Activated T-helper 1 cell treated with Interleukin-2 at 50 U/mL for 16 hours (primary cell): ENCODE measurements around the gene FZD10.

Source experiments
- DNase-seq: peaks from one replicate; pipeline ENCODE4 v3.0.0-alpha.2; 2020; ENCODE audit warnings: low read depth

The FZD10 gene

GRCh38 chr12:130162267-130162666, at the start of gene FZD10:
Gene FZD10 (plus strand): TSS chr12:130162464. CDS start chr12:130162943, 479 bp downstream.
- DNase-seq = no peak

DNA sequence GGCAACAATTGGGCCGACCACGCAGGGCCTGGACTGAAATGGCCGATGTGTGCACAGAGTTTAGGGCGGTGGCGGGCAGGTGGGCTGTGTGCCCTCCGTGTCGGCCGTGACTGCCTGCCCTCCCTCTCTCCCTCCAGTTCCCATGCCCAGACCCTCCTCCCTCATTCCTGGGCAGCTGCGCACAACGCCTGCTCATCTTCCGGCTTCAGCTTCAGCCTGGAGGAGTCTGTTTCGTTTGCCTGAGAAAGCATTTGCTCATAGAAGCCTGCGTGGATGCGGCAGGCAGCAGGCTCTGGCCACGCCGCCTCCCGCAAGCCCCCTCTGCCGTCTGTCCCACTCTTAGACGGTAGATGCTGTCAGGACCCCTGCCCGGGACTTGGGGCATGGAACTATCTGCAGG, 47.3 kb upstream of the FZD10 start:
- no peak for DNase-seq

- no peak for DNase-seq
These were observed 46.6 kb upstream of the FZD10 start for GRCh38 chr12:130115646-130116045.

DNA sequence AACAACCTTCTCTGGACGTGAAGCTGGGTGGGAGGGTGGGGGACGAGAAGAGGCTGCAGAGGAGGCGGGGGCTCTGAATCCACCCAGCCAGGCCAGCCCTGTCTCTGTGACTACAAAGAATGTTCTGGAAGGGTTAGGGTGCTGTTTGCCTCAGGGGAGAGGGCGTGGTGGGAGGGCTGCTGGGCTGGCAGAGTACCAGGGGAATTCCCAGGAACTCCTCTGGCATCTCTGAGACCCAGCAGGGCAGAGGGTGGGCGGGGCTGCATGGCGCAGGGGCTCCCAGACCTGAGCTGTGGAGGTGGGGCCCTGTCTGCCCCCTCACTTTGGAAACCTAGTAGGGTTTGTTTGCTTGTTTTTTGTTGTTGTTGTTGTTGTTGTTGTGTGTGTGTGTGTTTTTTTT, 45.5 kb upstream of the FZD10 start:
- DNase-seq = no peak

DNA sequence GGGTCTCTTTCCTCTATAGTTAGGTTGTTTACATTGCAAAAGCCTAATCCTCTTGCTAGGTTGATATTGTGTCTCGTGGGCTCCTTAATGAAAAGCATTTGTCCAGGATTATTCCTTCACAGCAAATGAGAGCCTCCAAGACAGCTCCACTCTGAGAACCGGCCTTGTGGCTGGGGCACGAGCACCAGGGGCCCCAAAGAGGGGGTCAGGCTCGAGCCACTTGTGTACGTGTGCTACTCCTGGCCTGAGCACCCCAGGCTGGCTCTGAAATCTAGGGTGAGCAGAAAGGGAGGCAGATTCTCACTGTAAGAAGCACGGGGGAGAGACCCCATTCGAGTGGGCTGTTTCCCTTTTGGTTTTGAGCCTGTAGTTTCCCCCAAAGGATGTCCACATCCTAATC, 45.0 kb upstream of the FZD10 start:
- no peak for DNase-seq

DNA sequence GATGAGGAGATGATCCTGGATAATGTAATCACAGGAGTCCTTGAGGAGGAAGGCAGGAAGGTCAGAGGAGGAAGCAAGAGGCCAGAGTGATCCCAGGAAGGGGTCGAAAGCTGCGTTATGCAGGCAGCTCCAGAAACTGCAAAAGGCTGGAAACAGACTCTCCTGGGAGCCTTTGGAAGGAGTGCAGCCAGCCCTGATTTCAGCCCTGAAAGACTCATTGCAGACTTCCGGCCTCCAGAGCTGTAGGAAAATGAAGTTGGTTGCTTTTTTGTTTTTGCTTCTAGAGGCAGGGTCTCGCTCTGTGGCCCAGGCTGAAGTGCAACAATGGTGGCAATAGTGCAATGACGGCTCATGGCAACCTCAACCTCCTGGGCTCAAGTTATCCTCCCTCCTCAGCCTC, 44.6 kb upstream of the FZD10 start:
- DNase-seq = no peak

GRCh38 chr12:130118181-130118580, 44.1 kb upstream of the FZD10 start:
- DNase-seq = no peak

DNA sequence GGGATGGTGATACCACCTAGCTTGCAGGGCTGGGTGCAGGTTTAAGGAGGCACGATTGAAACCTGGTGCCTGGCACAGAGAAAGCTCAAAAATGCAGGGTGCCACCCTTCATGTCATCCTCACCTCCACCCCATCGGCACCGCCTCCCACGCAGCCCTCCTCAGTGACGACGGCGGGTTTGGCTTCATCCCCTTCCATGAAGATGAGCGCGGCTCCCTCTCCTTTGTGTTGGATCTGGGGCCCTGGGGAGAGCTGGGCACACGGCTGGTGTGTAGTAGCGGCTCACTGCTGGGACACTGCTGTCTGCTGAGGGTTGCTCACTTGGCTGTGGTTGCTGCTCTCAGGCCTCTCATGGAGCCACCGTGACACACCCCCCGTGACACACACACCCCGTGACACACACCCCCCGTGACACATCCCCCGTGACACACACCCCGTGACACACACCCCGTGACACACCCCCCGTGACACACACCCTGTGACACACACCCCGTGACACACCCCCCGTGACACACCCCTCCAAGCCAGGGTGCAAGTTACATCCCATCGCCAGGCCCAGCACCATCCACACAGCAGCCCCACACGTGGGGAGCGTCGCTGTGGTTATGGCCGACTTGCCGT, 42.9 kb upstream of the FZD10 start:
- DNase-seq = no peak

DNA sequence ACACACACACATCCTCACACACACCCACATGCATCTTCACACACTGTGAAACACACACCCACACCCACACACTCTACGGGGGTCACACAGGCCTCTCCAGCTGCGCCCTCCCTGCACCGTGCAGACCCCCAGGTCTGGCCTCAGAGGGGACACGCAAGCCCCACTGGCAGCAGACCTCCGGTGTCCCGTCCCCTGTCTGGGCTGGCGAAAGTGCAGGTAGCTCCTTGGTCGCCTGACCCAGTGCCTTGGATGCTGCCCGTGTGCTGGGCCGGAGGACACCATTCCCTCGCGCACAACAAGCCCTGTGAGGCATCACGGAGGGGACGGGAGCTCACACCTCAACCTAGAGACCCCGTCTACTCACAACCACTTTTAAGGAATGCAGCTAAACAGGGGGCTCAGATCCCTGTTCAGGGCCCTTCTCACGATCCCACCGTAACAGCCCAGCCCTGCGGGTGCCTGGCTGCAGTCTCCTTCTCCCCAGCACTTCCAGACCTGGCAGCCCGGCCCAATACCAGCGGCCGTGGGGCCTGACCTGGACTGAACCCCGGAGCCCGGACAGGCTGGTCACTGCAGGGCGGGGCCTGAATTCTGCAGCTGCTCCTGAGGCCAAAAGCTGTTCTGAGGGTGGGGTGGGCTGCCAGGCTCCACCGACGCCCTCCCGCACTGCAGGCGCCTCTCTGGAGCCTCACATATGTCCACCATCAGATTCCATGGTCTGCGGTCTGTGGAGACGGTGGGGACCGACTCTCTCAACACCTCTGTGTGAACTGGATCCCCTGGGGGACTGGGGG, 42.1 kb upstream of the FZD10 start:
- no peak for DNase-seq

DNA sequence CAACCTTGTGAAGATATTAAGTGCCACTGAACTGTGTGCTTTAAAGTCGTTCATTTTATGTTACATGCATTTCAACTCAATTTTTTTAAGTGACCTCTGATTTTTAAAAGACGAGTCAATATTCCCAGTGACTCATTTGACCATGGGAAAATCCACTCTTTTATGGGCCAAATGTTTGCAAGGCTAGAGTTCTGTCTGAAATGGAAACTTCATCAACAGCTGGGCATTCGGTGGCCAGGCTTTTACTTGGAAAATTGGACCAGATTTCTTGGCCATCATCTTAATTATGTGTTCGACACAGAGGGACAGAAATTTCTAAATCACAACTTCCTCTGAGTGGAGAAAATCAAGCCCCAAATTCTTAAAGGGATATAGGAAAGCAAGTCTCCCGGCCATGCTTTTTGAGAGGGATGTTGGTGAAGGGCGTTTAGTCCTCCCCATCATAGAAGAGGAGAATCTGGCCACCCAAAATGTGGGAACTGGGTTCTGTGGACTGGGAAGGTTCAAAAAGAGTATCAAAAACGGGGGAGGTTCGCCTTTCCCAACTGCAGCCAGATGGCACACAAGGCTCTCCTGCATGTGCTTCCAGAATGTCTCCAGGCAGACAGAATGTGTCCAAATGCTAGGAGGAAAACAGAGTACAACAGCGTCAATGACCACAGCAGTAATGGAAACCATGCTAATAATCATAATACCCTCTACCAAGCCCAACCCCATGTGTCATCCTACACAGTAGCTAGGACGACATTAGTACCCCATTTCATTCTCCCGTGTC, 40.9 kb upstream of the FZD10 start:
- no peak for DNase-seq

- DNase-seq = no peak
These were observed 39.9 kb upstream of the FZD10 start for GRCh38 chr12:130122356-130122755.

DNA sequence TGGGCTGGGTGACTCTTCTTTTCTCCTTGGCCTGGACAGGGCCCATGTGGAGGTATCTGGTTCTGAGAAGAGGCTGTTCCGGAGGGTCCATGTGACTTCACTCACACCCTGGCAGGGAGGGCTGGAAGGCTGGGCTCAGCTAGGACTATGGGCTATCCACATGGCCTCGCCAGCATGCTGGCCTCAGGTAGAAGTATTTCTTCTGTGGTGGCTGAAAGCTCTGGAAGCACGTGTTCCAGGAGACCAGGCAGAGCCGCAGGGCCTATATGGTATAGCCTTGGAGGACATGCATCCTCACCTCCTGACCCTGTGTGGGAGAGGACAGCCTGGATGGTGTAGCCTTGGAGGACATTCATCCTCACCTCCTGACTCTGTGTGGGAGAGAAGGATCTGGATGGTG, 38.2 kb upstream of the FZD10 start:
- no peak for DNase-seq

DNA sequence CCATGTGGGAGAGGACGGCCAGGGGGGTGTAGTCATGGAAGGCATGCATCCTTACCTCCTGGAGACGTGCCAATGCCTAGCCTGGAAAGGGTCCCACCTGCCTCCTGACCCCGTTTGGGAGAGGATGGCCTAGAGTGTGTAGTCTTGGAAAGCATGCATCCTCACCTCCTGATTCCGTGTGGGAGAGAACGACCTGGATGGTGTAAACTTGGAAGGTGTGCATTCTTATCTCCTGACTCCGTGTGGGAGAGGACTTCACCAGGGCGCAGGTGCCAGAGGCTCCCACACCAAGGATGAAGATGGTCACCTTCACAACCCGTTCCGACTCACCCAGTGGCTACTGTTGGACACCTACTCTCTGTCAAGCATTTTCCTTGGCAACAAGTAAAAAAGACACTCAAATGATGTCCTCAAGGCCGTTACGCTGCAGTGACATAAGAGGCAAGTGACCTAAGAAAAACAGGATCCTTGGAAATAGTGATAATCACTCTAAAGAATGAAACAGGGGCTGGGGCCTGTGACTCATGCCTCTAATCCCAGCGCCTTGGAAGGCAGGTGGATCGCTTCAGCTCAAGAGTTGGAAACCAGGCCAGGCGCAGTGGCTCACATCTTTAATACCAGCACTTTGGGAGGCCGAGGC, 37.5 kb upstream of the FZD10 start:
- no peak for DNase-seq

DNA sequence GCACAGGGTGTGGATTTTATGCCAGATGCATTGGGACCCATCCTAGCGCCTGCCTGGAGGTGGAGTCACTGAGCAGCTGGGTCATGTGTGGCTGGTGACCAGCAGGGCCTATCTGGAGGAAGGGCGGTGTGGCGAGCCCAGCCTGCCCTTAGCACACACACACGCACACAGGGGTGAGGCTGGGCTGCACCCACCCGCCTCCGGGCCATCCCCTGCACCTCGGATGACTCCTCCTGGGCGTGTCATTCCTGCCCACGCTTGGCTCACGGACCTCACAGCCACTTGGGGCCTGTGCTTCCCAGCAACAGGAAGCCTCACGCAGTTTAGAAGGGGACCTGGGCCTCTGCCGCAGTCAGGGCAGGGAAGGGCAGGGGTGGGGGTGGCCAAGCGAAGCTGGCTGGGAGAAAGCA, 36.2 kb upstream of the FZD10 start:
- no peak for DNase-seq

GRCh38 chr12:130127532-130127911, 34.7 kb upstream of the FZD10 start:
- DNase-seq = no peak

DNA sequence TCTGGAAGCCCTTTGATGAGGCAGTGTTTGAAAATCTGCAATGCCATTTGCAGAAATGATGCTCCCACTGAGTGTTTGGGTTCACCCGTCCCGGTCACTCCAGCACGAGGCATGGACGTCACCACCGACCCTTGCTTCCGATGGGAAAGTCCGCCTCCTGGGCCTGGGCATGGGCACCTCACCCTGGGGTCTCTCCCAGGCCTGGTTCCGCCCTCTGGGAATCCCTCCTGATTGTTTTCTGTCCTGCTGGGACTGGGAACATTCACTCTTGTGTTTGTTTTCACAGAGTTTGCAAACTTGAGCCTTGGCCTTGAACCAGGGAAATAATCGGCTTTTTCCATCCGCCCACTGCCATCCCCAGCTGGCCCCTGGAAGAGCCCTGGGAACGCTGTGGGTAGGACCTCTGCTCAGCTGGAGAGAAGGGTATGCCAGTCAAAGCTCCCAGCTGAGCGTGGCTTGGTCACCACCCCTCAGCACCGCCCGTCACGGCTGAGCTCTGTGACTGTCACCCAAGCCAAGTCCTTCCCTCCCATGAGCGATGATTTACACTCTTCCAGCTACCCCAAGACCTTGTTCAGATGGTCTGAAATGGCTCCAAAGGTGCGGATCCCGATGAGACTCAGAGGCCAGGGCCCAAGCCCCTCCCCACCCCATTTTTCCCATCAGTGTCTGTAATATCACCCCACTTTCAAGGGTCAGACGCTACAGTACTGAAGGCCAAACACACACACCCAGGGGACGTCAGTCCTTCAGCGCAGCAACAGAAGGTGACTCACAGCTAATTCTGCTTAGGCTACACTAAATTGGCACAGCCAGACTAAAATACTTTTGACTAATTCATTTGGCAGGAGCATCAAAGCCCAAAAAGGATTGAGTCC, 34.1 kb upstream of the FZD10 start:
- no peak for DNase-seq

- no peak for DNase-seq
These were observed 33.2 kb upstream of the FZD10 start for GRCh38 chr12:130128790-130129735.

GRCh38 chr12:130130346-130130745, 31.9 kb upstream of the FZD10 start:
- DNase-seq = no peak

- DNase-seq = no peak
These were observed 31.2 kb upstream of the FZD10 start for GRCh38 chr12:130131025-130131424.

GRCh38 chr12:130131801-130132200, 30.5 kb upstream of the FZD10 start:
- DNase-seq = no peak
